Smooth muscle cell of bladder (primary cell): ENCODE measurements around the gene FMO2. TPM values are rescaled to one million over a fixed set of nuclear protein-coding genes. Genes with fewer than 3 reads are reported as not detected.

Source experiments
- total RNA-seq: library from RNA; depleted of rRNA; stranded (reverse); fragments of >200 nt; gene quantifications from 2 replicates; pipeline ENCODE4 v1.2.3, GENCODE V29; 2014

FMO2 gene, protein sequence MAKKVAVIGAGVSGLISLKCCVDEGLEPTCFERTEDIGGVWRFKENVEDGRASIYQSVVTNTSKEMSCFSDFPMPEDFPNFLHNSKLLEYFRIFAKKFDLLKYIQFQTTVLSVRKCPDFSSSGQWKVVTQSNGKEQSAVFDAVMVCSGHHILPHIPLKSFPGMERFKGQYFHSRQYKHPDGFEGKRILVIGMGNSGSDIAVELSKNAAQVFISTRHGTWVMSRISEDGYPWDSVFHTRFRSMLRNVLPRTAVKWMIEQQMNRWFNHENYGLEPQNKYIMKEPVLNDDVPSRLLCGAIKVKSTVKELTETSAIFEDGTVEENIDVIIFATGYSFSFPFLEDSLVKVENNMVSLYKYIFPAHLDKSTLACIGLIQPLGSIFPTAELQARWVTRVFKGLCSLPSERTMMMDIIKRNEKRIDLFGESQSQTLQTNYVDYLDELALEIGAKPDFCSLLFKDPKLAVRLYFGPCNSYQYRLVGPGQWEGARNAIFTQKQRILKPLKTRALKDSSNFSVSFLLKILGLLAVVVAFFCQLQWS
- 0.28 and 1.9 TPM in 2 replicates for total RNA-seq

GRCh38 chr1:171185091-171185490 lies at the start of gene FMO2:
Gene FMO2, plus strand, starts transcription at chr1:171185300. Its CDS starts 414 bp downstream, at chr1:171185714.

GRCh38 chr1:171248302-171248701 lies 63.2 kb downstream of the FMO2 start, which contains the start of gene FMO1:
Gene FMO1, plus strand, starts transcription at chr1:171248494. Its CDS starts 9,594 bp downstream, at chr1:171258088.

Other genes starting within 250 kb of the FMO2 start
- 0.09 TPM in 1 of 2 replicates, not detected in the other for gene MROH9, start 249.8 kb upstream of the FMO2 start, total RNA-seq
- 0.37 and 0.57 TPM in 2 replicates for gene FMO3, start 94.4 kb upstream of the FMO2 start, total RNA-seq
- gene FMO1, start 63.2 kb downstream of the FMO2 start, total RNA-seq: 0.14 and 0.37 TPM in 2 replicates
- 1.7 and 2.5 TPM in 2 replicates for gene FMO4, start 128.9 kb downstream of the FMO2 start, total RNA-seq